Large intestine (tissue), 3 donors: ENCODE measurements around the gene VPS51. TPM values are rescaled to one million over a fixed set of nuclear protein-coding genes. Genes with fewer than 3 reads are reported as not detected.
A peak's percentile ranks its signal among the peaks of the same experiment; 100 is the strongest.

ENCODE experiments used
- DNase-seq, 2 donors: peaks; one replicate each; pipeline versions ENCODE4 v3.0.0 to v3.0.0-alpha.2; 2013
- H3K27ac ChIP-seq: one replicate; pipeline ENCODE4 v1.5.1; 2013; ENCODE audit warnings: low read length
- H3K27me3 ChIP-seq: 2 replicates; pipeline ENCODE4 v1.6.1; 2013; ENCODE audit warnings: low read length; ENCODE audit not compliant: control insufficient read depth, insufficient read depth
- H3K36me3 ChIP-seq: 2 replicates; pipeline ENCODE4 v1.6.1; 2013; ENCODE audit warnings: low read length; ENCODE audit not compliant: control insufficient read depth, insufficient read depth
- H3K4me1 ChIP-seq: one replicate; pipeline ENCODE4 v1.6.1; 2013; ENCODE audit warnings: low read length; ENCODE audit not compliant: control insufficient read depth, insufficient read depth
- H3K4me3 ChIP-seq: one replicate; pipeline ENCODE4 v1.5.1; 2013; ENCODE audit warnings: low read length
- H3K9me3 ChIP-seq: one replicate; pipeline ENCODE4 v1.6.1; 2013; ENCODE audit warnings: mild to moderate bottlenecking, low read depth, low read length, moderate library complexity; ENCODE audit not compliant: control insufficient read depth
- WGBS: methylation state at CpG from one replicate; pipeline ENCODE4 v1.1.5; 2013; ENCODE audit warnings: low lambda C conversion rate; ENCODE audit not compliant: insufficient coverage; 5-methylcytosine and 5-hydroxymethylcytosine counted together
- polyA plus RNA-seq: library from polyadenylated mRNA; unstranded; fragments of 120-200 nt; gene quantifications from one replicate; pipeline ENCODE4 v1.2.1, GENCODE V29; 2013

VPS51 gene
- polyA plus RNA-seq, 1 donor: 102 TPM

DNA sequence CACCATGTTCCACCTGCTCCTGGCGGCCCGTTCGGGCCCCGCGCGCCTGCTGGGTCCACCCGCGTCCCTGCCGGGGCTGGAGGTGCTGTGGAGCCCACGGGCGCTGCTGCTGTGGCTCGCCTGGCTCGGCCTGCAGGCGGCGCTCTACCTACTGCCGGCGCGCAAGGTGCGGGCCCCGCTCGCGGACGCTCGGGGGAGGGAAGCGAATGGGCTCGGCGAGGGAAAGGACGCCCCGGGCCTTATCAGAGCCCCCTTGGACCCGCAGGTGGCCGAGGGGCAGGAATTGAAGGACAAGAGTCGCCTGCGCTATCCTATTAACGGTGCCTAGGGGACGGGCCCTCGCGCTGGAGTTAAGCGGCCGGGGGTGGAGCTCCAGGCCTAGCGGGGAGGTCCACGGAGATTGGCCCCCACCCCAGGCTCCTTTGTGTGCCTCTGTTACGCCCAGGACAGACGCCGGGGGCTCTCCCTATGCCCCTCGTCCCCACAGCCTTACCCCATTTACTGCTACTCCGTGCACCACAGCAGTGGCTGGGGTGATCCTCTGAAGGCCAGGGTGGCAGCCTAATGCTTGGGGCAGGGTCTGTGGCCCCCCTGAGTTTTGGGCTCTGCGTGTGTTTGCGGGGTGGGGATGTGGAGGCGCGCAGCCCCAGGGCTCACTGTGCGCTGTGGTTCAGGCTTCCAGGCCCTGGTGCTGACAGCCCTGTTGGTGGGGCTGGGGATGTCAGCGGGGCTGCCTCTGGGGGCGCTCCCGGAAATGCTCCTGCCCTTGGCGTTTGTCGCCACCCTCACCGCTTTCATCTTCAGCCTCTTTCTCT lies 16.7 kb downstream of the VPS51 start:
- Histone ChIP-seq H3K36me3 (peaks cover 34% of the 10 kb centered on the region), H3K4me3 (peak overlapping the region; percentile 76), H3K9me3 (peaks cover 5% of the 10 kb centered on the region), H3K27me3 (peaks cover 2% of the 10 kb centered on the region), H3K4me1 (peaks cover 35% of the 10 kb centered on the region), H3K27ac (peak overlapping the region; percentile 84)
- WGBS: no CpG with 5 or more reads among the region's 57 CpGs
- peak; percentile 57 to 77 for DNase-seq

DNA sequence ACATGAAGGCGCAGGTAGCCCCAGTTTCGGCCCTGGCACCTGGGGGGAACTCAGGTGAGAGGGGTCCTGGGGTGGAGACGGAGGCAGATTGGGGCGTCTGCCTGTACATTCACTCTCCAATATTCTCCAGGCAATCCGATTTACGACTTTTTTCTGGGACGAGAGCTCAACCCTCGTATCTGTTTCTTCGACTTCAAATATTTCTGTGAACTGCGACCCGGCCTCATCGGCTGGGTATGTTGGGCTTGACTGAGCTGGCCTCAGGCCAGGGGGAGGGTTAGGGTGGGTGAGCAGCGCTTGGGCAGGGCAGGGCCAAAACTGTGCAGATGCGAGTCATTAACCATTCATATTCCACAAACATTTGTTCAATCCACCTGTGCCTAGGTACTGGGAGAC lies 17.3 kb downstream of the VPS51 start:
- no peaks in the 10 kb centered on the region for H3K9me3 ChIP-seq
- peak overlapping the region; percentile 84 for H3K27ac ChIP-seq
- no peak for DNase-seq
- peaks cover 2% of the 10 kb centered on the region for H3K27me3 ChIP-seq
- H3K36me3 ChIP-seq: peaks cover 34% of the 10 kb centered on the region
- no CpG with 5 or more reads among the region's 14 CpGs for WGBS
- H3K4me3 ChIP-seq: peak overlapping the region; percentile 76
- H3K4me1 ChIP-seq: peaks cover 37% of the 10 kb centered on the region

DNA sequence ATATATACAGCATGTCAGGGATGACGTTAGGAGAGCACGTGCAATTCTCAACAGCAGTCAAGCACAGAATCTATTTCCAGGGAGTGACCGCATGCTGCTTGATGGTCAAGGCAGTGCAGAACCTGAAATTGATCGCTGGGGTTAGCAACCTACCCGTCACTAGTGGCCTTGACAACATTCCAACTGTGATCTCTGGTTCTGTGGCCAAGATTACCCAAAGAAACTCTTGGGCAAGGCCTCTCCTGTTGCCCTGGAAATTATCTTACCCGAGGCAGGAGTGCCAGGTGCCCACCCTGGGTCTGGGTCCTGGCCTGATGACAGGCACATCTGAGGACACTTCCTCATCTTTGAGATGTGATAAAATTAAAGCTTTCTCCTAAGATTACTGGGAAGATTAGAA lies 17.8 kb downstream of the VPS51 start:
- Histone ChIP-seq H3K4me1 (peaks cover 42% of the 10 kb centered on the region), H3K9me3 (no peaks in the 10 kb centered on the region), H3K4me3 (peak overlapping the region; percentile 76), H3K36me3 (peaks cover 35% of the 10 kb centered on the region), H3K27ac (no peak overlapping the region), H3K27me3 (peaks cover 2% of the 10 kb centered on the region)
- no peak for DNase-seq
- WGBS: 70% methylated on average over 2 of the region's 6 CpGs

DNA sequence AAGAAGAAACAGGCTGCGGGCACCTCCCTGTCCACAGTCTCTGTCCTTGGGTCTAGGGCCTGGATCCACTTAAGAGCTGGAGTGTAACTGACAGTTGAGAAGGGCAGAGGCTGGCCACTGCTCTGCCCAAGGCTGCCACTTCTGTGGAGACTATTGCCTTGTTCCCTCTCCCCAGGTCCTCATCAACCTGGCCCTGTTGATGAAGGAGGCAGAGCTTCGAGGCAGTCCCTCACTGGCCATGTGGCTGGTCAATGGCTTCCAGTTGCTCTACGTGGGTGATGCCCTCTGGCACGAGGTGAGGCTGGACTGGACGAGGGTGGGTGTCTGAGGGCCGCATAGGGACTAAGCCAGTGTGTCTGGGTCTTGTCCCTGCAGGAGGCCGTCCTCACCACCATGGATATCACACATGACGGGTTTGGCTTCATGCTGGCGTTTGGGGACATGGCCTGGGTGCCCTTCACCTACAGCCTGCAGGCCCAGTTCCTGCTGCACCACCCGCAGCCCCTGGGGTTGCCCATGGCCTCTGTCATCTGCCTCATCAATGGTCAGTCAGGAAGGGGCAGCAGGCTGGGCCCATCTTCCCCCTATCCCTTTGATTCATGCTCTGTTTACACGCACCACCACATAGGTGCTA lies 18.6 kb downstream of the VPS51 start:
- peaks cover 2% of the 10 kb centered on the region for H3K27me3 ChIP-seq
- H3K36me3 ChIP-seq: peaks cover 33% of the 10 kb centered on the region
- H3K9me3 ChIP-seq: no peaks in the 10 kb centered on the region
- DNase-seq: no peak
- no CpG with 5 or more reads among the region's 11 CpGs for WGBS
- no peak overlapping the region for H3K27ac ChIP-seq
- no peak overlapping the region for H3K4me3 ChIP-seq
- peaks cover 42% of the 10 kb centered on the region for H3K4me1 ChIP-seq

DNA sequence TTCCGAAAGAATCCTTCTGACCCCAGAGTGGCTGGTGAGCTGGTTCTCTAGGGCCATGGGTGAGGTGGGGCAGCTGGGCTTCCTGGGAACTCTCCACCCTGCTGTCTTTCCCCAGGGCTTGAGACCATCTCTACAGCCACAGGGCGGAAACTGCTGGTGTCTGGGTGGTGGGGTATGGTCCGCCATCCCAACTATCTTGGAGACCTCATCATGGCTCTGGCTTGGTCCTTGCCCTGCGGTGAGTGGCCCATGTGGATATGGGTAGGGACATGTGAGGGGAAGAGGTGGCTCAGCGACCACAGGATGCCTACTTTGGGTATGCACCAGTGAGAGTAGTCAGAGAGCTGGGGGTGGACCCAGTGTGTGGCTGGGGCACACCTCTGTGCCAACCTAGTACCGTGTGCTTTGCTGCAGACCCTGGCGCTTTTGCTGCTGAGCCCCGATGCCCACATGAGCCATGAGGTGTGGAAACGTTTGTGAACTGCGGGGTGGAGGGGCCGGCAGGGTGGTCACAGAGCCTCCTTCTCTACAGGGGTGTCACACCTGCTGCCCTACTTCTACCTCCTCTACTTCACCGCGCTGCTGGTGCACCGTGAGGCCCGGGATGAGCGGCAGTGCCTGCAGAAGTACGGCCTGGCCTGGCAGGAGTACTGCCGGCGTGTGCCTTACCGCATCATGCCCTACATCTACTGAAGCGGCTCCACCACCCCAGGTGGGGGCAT lies 19.5 kb downstream of the VPS51 start:
- Histone ChIP-seq H3K36me3 (peaks cover 38% of the 10 kb centered on the region), H3K27me3 (peaks cover 2% of the 10 kb centered on the region), H3K9me3 (no peaks in the 10 kb centered on the region), H3K27ac (no peak overlapping the region), H3K4me1 (peaks cover 45% of the 10 kb centered on the region), H3K4me3 (no peak overlapping the region)
- no CpG with 5 or more reads among the region's 21 CpGs for WGBS
- DNase-seq: no peak

DNA sequence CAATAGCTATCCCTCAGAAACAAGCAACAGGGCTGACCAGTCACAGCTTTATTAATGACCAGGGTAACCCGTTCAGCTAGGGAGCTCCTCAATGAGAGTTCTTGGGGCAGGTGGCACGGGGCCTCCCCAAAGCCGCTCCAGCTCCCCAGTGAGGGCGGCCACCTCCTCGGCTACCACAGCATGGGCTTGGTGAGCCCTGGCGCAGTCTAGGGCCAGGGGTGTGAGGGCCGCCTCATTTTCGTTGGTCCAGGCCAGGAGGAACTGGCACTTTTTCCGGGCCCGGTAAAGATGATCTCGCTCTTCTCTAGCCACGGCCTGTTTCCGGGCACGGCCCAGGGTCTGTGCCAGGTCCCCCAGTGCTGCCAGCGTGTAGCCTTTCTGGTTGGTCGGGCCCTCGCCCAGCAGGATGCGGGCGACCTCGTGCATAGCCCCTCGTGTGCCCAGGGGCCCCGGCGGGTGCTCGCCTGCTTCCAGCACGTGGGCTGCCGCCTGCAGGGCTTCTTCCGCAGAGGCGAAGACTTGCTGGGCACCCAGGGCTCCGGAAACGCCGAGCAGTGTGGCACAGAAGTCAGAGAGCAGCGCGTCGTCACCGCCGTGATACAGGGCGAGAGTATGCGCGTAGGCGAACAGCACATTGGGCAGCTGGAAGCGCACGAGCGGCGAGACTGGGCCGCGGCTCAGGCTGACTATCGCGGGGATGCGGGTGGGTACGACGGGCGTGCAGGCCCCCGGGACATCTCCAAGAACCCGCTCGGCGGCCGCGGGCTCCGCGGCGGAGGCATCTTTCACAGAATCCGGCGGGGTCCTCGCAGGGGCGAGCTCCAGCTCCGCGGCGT lies 20.6 kb downstream of the VPS51 start:
- Histone ChIP-seq H3K36me3 (peaks cover 41% of the 10 kb centered on the region), H3K4me3 (peak overlapping the region; percentile 94), H3K9me3 (no peaks in the 10 kb centered on the region), H3K4me1 (peaks cover 44% of the 10 kb centered on the region), H3K27me3 (peaks cover 2% of the 10 kb centered on the region), H3K27ac (peak overlapping the region; percentile 78)
- no CpG with 5 or more reads among the region's 68 CpGs for WGBS
- DNase-seq: peak in 1 of 2 donors; percentile 57

DNA sequence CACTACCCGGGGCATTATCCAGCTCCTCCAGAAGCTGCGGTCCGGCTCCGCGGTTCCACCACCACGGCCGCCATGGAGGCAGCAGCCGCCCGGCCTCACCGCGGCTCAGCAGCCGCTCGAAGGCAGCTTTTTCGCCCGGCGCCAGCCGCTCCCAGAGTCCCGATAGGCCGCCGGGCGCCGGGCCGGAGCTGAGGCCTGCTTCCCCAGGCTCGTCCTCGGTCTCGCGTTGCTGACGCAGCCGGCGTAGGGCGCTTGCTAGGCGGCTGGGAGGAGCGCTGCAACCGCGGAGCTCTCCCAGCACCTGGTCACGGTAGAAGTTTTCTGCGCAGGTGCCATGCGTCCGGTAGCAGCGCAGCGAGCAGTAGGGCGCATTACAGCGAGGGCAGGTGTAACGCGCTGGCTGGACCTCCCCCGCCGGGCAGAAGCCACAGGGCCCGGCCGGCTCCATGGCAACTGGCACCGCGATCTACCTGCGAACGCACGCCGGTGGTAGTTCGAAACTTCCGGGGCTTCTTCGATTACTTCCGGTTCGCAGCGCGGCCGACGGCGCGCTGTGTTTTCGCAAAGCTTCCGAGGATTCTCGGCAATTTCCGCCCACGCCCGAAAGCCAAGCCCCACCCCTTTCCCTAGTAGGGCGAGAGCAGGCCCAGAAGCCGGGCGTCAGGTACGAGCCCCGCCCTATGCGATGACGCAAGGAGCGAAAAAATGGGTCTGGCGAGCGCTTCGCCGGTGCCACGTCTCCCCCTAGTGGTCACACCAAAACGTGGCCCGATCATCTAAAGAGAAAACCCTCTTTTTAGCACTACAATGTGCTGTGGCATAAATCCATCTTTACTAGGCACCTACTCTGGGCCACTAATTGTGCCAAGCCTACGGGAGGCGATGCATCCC lies 21.4 kb downstream of the VPS51 start, which contains the start of gene ZNHIT2:
Gene ZNHIT2, minus strand, starts transcription at position 496 of the 891 bp plus-strand sequence. Its CDS starts 48 bp downstream, at position 448.
- DNase-seq: peak; percentile 99
- Histone ChIP-seq H3K4me3 (peak within 1 kb of the TSS; percentile 94), H3K27ac (peak within 1 kb of the TSS; percentile 78), H3K4me1 (peaks cover 44% of the 10 kb centered on the region), H3K9me3 (no peaks in the 10 kb centered on the region), H3K27me3 (peaks cover 2% of the 10 kb centered on the region), H3K36me3 (peaks cover 41% of the 10 kb centered on the region)
- WGBS: no CpG with 5 or more reads among the region's 89 CpGs

DNA sequence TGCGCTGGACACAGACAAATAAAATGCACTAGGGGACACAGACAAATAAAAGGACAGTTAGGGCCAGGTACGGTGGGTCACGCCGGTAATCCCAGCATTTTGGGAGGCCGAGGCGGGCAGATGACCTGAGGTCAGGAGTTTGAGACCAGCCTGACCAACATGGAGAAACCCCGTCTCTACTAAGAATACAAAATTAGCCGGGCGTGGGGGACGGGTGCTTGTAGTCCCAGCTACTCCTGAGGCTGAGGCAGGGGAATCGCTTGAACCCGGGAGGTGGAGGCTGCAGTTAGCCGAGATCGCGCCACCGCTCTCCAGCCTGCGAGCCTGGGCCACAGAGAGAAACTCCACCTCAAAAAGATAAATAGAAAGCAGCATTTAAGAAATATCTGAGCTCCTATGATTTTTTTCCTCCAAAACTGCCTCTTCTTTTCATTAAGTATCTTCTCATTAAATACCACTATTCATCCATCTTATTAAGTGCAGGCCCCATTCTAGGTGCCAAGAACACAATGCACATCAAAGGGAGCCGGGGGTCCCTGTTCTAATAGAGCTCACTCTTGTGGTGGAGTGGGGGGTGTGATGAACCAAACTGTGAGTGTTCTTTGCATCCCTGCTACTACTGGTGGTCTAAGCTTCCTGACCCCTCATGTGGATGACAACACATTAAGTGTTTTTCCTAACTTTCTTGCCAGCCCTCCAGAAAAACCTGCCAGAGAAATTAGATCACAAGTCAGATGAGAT lies 22.3 kb downstream of the VPS51 start:
- Histone ChIP-seq H3K27ac (peak overlapping the region; percentile 53), H3K9me3 (no peaks in the 10 kb centered on the region), H3K4me3 (no peak overlapping the region), H3K4me1 (peaks cover 43% of the 10 kb centered on the region), H3K36me3 (peaks cover 41% of the 10 kb centered on the region), H3K27me3 (no peaks in the 10 kb centered on the region)
- no CpG with 5 or more reads among the region's 18 CpGs for WGBS
- DNase-seq: no peak
